GM19328 (cell line): ENCODE data around the gene TSPAN31.
"Not testable (repeated sequence)": the region's sequence is repeated elsewhere in the genome, so short reads cannot be mapped to it uniquely, and the experiment has no call there.

ENCODE experiments used
- ATAC-seq: cut with Tn5 transposase; IDR thresholded peaks from one replicate; pipeline ENCODE4 v1.9.1; 2021; ENCODE audit warnings: mild to moderate bottlenecking, moderate library complexity; ENCODE audit not compliant: unreplicated experiment

The TSPAN31 gene

DNA sequence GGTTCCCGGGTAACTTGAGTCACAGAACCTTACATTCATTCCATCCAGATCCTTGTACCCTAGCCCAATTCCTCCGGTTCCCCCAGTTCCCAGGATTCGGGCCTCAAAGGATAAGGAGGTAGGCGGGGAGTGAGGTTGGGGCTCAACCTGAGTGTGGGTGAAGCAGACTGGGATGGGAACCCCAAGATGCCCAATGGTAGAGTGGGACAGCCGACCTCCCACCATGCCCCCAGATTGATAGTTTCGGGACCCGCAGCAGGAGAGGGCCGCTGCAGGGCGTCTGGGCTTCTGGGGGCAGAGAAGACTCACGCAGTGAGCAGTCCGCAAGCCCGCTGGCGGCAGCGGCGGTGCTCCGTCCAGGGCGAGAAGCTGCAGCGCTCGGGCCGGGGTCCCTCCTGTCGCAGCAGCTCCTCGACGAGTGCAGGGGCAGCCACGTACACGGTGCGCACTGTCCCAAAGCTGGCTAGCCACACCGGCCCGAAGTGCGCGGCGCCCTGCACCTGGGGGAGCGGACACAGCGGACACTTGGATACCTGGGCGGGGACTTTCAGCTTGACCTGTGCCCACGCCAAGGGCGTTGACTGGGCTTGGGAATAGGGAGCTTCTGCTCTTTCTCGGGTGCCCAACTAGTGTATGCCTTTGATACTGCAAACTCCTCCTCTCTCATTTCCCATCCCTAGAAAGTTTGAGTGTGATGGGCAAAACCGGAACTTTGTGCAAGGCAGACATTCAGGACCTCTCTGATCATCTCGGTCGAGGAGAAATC is 21.0 kb downstream of the TSPAN31 start:
- ATAC-seq = no peak

DNA sequence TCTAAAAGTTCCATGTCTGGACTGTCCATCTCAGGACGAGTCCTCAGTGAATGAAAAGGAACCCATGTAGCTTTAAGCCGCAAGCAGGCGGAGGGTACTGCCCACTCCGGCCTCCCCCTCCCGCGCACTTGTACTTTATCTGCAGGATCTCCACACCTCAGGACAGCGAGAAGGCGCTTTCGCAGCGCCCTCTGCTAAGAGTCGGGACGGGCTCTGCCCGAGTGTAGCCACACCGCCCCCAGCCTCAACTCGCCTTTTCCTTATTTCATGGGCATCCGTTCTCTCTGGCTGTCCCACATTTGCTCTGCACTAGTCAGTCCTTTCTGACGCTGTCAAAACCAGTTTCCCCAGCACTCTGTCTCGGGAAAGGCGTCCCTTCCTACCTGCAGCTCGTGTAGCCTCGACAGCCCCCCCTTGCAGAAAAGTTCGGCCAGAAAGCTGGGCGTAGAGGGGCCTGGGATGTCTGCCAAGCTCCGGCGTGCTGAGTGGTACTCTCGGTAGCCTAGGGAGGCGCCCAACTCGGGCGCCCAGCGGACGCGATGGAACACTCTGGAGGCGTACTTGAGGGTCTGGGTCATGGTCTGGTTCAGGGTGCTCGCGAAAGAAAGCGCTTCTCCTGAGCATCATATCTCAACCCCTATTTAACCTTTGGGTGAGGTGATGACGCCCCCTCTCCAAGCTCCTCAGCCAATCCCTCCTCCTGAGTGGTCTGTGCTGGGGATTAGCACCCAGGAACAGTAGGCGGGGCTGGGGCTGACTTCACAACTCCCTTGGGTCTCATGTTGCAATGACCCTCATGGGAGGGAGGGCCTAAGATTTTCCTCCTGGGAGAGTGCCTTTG is 21.8 kb downstream of the TSPAN31 start, which contains the start of gene CYP27B1:
Gene CYP27B1 (minus strand): TSS at position 615 of the 841 bp plus-strand sequence. CDS start 37 bp downstream, at position 578.
- ATAC-seq = no peak

DNA sequence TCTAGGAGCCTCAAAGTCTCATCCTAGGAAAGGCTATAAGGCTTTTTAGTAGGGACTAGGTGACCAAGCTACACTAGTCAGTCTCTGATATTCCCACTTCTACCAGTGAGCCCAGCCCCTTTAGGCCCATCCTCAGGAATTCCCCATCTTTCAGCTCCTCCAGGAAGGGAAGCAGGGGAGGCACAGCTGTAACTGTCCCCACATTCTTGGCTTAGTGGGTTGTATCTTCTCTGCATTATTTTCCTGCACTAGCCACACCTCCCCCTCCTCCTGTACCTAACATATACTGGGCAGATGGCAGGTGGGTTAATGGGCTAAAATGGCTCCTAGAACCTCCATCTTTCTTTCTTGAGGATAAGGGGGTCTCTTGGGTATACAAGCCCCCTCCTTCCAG is 22.5 kb downstream of the TSPAN31 start:
- no peak for ATAC-seq

DNA sequence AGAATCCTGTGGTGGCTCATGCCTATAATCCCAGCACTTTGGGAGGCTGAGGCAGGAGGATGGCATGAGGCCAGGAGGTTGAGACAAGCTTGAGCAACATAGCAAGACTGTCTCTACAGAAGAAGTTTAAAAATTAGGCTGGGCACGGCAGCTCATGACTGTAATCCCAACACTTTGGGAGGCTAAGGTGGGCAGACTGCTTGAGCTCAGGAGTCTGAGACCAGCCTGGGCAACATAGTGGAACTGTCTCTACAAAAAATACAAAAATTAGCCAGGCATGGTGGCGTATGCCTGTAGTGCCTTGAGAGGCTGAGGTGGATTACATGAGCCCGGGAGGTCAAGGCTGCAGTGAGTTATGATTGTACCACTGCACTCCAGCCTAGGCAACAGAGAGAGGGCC is 23.0 kb downstream of the TSPAN31 start:
- ATAC-seq = no peak

DNA sequence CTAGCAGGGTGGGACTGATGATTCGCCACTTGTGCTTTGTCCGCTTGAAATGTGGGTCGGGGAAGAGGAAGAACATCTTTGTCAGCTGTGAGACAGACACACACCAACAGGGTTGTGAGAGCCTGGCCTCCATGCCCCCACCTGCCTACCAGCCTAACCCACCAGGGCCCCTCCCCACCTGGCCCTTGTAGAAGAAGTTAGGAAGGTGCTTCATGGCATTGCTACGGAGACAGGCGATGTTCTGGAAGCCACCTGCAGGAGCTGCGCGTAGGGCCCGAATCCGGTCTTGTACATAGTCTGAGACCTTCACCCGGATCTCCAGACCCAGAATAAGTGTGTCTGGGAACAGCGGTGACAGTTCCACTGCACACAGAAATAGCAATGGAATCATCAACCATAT is 24.8 kb downstream of the TSPAN31 start:
- ATAC-seq = no peak

DNA sequence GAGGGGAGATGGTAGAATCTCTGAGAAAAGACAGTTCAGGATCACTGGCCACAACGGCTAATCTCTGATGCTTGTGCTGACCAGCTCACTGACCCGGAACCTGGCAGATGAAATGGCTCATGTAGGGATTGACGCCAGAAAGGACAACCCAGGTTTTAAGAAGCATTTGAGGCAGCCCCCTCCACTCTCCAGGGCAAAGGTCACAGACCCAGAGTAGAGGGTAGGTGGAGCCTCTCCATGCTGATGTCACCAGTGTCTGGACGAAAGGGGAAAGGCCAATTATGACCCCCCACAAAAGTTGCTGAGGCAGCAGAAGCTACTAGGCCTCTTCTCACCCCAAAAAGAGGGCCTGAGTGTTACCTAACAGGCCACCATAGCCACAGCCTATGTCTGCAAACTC is 25.9 kb downstream of the TSPAN31 start:
- ATAC-seq = no peak

DNA sequence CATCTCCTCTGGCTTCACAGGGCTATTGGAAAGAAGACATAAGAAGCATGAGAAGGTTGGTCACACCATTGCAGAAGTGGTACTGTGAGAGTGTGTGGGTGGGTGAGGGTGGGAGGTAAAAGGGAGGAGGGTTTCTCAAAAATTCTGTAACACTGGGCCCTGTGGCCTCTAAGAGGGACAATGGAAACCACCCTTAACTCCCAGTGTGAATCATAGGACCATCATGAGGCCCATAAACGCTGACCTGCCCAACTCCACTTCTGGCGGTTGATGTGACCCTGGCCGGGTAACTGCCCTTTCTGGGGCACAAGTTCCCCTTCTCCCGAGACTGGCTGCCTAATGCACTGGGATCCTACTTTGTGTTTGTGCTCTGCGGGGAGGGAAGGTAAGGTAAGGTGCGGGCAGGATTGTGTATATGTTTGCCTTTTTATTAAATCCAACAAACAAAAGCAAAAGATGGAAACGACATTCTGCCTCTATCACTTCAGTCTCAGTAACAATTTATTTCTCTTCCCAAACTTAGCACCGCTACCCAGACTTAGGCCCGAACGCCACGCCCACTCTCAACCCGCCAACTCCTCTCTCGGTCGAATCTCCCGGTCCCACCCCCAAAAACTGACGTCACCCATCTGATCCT is 26.5 kb downstream of the TSPAN31 start:
- ATAC-seq = peak; percentile 63

DNA sequence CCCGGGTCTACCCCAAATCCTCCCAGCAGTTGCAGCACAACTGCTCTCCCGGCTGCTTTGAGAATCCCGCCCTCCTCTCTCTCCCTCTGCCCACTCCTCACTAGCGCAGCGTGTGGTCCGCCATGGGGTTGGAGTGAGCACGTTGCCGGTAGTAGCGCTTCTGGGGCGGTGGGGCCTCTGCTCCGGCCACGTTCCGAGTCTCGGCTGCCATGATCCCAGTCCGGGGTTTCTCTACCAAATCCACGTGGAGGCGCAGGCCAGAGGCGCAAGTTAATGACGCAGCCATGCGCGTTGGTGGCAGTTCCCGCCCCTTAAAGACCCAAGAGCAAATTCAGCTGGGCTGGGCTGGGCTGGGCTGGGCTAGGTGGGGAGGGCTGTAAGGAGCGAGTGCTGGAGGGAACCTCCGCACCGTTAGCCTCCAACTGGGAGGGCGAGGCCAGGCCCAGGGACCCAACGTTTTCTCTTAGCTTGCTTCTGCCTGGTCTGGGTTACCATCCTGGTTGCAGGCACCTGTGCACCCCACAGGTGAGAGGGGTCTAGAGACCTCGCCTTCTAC is 27.1 kb downstream of the TSPAN31 start, which contains the start of gene METTL1:
Gene METTL1 (minus strand): TSS at position 233 of the 556 bp plus-strand sequence. CDS start 22 bp downstream, at position 211.
- ATAC-seq = peak; percentile 73

DNA sequence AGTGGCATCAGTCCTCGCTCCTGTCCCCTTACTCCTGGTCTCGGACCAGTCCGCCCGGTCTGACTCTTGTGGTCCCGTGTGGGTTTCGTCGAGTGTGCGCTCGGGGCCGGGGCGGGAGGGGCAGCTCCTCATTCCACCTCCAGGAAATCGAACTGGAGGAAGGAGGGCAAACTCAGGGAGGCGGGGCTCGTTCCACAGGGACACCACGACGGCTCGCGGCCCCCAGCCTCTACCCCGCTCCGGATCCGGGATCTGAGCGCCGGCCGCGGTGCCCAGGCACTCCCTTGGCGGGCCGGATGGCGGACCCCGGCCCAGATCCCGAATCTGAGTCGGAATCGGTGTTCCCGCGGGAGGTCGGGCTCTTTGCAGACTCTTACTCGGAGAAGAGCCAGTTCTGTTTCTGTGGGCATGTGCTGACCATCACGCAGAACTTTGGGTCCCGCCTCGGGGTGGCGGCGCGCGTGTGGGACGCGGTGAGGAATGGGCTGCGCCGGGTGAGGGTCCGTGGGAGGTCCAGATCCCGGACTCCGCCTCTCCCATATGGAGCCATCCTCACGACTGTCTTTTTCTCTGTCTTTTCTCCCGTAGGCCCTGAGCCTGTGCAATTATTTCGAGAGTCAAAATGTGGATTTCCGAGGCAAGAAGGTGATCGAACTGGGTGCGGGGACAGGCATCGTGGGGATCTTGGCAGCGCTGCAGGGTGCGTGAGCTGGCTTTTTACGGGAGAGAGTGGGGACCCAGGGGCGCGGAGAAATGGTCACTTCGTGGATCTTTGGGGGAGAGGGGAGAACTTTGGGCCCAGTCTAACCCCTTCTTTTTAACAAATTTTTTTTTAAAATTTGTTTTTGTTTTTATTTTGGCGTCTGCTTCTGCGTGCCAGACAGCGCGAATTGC is 27.8 kb downstream of the TSPAN31 start, which contains the start of gene EEF1AKMT3:
Gene EEF1AKMT3 (plus strand): TSS at position 186 of the 894 bp plus-strand sequence. CDS start 111 bp downstream, at position 297.
- ATAC-seq = peak; percentile 23

DNA sequence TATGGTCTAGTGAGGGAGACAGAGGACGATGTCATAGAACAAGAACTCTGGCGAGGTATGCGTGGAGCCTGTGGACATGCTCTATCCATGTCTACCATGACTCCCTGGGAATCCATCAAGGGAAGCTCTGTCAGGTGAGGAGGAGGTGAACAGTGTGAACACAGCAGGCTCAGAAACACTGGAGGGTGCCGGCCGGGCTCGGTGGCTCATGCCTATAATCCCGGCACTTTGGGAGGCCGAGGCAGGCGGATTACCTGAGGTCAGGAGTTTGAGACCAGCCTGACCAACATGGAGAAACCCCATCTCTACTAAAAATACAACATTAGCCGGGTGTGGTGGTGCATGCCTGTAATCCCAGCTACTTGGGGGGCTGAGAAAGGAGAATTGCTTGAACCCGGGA is 29.8 kb downstream of the TSPAN31 start:
- not testable (repeated sequence) for ATAC-seq

DNA sequence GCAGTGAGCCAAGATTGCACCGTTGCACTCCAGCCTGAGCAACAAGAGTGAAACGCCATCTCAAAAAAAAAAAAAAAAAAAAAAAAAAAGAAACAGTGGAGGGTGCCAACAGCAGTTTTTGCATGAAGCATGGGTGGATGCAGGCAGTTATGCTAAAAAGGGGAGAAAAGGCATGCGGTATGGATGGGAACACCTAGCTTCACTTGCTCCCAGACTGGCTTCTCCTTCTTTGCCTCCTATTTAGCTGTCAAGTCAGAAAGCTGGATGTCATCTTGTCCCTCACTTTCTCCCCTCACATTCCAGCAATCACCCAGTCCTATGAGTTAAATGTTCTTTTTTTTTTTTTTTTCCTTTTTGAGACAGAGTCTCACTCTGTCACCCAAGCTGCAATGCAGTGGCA is 30.2 kb downstream of the TSPAN31 start:
- no peak for ATAC-seq

DNA sequence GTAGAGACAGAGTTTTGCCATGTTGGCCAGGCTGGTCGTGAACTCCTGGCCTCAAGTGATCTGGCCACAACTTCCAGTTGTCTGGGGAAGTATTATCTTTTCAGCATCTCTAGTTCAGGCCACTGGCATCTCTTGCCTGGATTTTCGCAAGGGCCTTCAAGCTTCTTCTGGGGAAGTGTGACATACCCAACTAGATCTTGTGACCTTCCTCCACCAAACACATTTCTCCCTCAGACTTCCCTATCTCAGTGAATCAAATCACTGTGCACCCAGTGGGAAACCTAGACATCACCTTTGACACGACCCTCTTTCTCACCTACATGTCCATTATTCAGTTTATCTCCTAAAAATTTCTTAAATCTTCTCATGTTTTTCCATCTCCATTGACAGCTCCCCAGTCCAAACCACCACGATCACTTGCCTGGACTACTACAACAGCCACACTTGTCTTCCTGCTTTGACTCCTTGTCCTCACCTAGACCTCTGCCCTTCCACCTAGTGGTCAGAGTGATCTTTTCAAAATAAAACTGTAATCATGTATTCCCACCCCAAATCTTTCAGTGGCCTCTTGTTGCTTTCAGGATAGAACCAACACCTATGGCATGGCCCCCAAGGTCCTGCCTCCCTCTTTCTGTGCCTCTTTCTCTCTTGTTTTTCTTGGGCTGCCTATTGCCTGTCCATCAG is 30.9 kb downstream of the TSPAN31 start:
- ATAC-seq = no peak

DNA sequence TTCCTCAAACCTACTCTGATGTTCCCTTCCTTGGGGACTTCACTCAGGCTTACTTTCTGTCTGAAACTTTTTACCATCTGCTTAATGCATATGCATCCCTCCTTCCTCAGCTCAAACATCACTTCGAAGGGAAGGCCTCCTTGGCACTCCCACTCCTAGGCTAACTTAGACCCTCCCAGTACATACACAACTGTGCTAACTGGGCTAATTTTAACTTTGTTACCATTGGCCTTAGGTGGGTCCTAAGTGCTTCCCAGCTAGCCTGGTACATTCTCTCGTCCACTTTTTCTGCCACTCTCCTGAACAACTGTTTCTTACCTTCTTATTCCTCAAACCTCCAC is 31.4 kb downstream of the TSPAN31 start:
- no peak for ATAC-seq

DNA sequence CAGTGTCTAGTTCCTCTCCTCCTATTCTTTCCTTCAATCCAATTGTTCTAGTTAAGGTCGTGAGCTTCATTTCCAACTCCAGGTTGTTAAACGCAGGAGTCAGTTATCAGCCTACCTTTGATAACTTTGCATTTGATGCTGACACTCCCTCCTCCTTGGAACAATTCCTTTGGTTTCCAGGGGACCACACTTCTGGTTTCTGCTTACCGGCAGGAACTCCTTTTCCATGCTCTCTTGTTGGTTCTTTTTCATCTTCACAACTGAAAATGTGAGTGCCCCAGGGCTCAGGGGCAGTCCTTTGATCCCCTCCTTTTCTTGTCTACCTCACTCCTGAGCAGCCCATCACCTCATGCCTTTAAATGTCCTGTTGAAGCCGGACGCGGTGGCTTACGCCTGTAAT is 32.5 kb downstream of the TSPAN31 start:
- no peak for ATAC-seq

DNA sequence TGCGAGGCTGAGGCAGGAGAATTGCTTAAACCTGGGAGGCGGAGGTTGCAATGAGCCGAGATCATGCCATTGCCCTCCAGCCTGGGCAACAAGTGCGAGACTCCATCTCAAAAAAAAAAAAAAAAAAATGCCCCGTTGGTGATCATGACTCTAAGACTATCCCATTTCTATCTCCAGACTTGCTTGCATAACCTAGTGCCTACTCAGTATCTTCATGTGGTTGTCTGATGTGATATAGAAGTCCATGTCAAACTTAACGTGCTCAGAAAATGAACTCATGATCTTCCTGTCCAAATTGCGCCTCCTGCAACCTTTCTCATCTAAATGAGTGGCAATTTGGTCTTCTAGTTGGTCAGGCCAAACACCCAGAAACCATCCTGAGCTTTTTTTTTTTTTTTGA is 33.1 kb downstream of the TSPAN31 start:
- no peak for ATAC-seq

DNA sequence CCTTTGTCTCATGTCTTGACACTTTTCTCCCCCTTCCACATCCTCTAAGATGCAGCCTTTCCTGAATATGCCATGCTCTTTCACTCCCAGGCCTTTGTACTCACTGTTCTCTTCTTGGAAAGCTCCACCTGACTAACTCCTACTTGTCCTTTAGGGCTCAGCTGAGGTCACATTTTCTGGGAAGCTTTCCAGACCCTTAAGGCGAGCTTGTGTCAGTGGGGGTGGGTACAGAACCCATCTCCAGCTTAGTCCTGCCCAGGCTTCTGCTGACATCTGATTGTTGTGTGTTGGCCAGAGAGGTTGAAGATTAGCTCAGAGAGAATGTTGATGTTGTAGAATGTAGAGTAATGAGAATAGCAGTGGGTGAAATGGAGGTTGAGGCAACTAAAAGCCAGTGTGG is 34.9 kb downstream of the TSPAN31 start:
- no peak for ATAC-seq

DNA sequence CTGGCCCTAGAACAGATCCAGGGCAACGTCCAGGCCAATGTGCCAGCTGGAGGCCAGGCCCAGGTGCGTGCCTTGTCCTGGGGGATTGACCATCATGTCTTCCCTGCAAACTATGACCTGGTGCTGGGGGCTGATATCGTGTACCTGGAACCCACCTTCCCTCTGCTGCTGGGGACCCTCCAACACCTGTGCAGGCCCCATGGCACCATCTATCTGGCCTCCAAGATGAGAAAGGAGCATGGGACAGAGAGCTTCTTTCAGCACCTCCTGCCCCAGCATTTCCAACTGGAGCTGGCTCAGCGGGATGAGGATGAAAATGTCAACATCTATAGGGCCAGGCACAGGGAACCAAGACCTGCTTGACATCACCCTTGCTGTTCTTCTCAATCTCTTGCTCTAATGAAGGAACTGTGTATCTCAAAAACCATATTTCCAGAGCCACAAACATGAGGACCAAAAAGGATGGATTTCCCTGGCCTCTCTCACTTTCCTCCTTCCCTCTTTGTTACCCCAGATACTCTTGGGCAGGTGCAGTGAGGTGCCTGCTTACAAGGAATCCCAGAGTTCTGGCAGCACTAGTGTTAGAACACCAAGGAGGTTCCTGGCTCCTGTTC is 35.6 kb downstream of the TSPAN31 start:
- ATAC-seq = no peak

DNA sequence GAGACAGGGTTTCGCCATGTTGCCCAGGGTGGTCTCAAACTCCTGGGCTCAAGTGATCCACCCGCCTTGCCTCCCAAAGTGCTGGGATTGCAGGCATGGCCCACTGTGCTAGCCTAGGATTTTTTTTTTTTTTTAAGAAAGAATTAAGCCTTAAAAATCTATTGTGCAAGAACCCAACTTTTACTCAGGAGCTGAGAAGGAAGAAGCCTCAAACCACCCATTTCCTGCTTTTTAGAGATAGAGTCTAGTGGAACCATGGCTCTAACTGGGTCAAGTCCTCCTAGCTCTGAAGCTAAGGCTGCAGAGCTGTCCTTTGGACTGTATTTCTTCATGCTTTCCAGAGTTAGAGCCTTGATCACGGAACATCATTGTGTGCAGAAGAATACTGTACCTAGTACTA is 36.4 kb downstream of the TSPAN31 start:
- no peak for ATAC-seq

DNA sequence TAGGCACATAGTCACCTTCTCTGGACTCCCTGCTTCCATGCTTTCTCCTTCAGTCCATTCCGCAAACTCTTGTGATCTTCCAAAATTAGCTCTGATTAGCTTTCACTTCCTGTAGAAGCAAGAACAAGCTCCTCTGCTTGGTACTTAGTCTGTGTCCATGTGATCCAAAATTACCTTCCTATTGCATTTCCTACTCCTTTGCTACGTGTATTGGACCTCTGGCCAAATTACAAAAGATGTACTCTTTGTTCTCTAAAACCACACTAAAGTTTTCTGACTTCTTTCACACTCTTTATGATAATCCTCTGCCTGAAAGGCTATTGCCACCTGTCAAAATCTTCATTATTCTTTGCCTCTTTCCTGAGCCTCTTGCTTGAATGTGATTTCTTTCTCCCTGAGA is 37.0 kb downstream of the TSPAN31 start:
- ATAC-seq = no peak
